Measurements from ENCODE around the gene MYH8. TPM values are rescaled to one million over a fixed set of nuclear protein-coding genes. Genes with fewer than 3 reads are reported as not detected.

Gene MYH8
- total and polyA plus RNA-seq, 2 of the 4 experiments (the other 2 are of a cell fraction): not detected

DNA sequence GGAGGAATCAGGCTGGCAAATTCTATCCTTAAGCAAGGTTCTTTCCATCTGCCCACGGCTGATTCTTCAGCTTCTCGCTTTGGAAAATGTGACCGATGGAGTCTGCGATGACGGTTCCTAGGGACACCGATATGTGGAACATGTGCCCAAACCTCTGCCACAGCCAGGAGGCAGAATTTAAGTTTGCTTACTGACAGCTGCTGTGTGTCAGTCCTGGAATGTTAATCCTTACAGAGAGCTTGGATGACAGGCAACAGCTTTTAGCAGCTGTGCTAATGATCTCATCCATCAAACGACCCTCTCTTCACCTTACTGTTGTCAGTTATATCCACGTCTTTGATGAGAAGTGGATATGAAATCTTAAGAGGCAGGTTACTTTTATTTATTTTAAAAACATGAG, 37.6 kb downstream of the MYH8 start:
- Histone ChIP-seq H2BK120ac (ENCODE audit: low read depth, low read length) (no peak overlapping the region), H4K91ac (ENCODE audit: insufficient read depth, low read depth, low read length) (no peak overlapping the region), H4K8ac (ENCODE audit: low read depth in 2 of 2, low read length in 2 of 2) (no peak overlapping the region), H3K9me3 (ENCODE audit: control insufficient read depth, insufficient read depth, low read length) (no peaks in the 10 kb centered on the region), H3K56ac (ENCODE audit: extremely low read depth, insufficient read depth, low read length) (no peak overlapping the region), H2BK20ac (ENCODE audit: low read depth, low read length) (no peak overlapping the region), H4K20me1 (ENCODE audit: insufficient read depth, low read length) (no peaks in the 10 kb centered on the region), H2AK9ac (replicated peaks; ENCODE audit: low read depth, low read length, poor library complexity) (no peak overlapping the region), H2BK15ac (ENCODE audit: low read depth, low read length) (no peak overlapping the region), H3K9ac (ENCODE audit: low read depth, low read length) (no peak overlapping the region), H3K18ac (ENCODE audit: low read depth, low read length) (no peak overlapping the region), H3K27me3 (ENCODE audit: control insufficient read depth, insufficient read depth, low read length) (no peaks in the 10 kb centered on the region), H4K5ac (ENCODE audit: low read depth, low read length) (no peak overlapping the region), H3K4ac (ENCODE audit: low read depth, low read length) (no peak overlapping the region), H2BK5ac (ENCODE audit: low read depth, low read length, poor library complexity, severe bottlenecking) (no peak overlapping the region), H3K23ac (ENCODE audit: low read depth, low read length) (no peak overlapping the region), H3K4me3 (ENCODE audit: insufficient read depth, low read depth, low read length) (no peak overlapping the region), H3K14ac (replicated peaks; ENCODE audit: low read depth, low read length) (no peak overlapping the region), H3K36me3 (ENCODE audit: control insufficient read depth, insufficient read depth, low read length) (no peaks in the 10 kb centered on the region), H3K9me1 (ENCODE audit: insufficient read depth, low read length) (no peaks in the 10 kb centered on the region), H3K79me1 (ENCODE audit: low read depth in 1 of 2, low read length in 2 of 2) (no peaks in the 10 kb centered on the region), H3K27ac (ENCODE audit: insufficient read depth, low read length) (no peak overlapping the region), H2AK5ac (ENCODE audit: low read depth, low read length) (no peak overlapping the region), H3K4me2 (ENCODE audit: low read depth, low read length) (no peak overlapping the region), H3K4me1 (ENCODE audit: control insufficient read depth, insufficient read depth, low read length) (no peaks in the 10 kb centered on the region), H2AFZ (replicated peaks; ENCODE audit: low read length, poor library complexity) (peak overlapping the region; percentile 72)
- CTCF ChIA-PET: interaction anchor here (0.6 kb wide), 1 partner anchor 49 kb away, joined by 3 read pairs; no protein-coding TSS in a partner anchor
- no peak for TF ChIP-seq RAD21 (IDR thresholded peaks at IDR 0.05; ENCODE audit: low read length)
- TF ChIP-seq POLR2A (IDR thresholded peaks at IDR 0.05; ENCODE audit: low read depth, low read length): no peak
- TF ChIP-seq, protein P1, sequence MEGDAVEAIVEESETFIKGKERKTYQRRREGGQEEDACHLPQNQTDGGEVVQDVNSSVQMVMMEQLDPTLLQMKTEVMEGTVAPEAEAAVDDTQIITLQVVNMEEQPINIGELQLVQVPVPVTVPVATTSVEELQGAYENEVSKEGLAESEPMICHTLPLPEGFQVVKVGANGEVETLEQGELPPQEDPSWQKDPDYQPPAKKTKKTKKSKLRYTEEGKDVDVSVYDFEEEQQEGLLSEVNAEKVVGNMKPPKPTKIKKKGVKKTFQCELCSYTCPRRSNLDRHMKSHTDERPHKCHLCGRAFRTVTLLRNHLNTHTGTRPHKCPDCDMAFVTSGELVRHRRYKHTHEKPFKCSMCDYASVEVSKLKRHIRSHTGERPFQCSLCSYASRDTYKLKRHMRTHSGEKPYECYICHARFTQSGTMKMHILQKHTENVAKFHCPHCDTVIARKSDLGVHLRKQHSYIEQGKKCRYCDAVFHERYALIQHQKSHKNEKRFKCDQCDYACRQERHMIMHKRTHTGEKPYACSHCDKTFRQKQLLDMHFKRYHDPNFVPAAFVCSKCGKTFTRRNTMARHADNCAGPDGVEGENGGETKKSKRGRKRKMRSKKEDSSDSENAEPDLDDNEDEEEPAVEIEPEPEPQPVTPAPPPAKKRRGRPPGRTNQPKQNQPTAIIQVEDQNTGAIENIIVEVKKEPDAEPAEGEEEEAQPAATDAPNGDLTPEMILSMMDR (conservative IDR thresholded peaks at IDR 0.05; ENCODE audit: low read depth, low read length): no peak
- no peak for TF ChIP-seq MXI1 (IDR thresholded peaks at IDR 0.05; ENCODE audit: borderline replicate concordance, low read depth, low read length)
- TF ChIP-seq NFE2L2 (IDR thresholded peaks at IDR 0.05; ENCODE audit: low read depth, low read length): no peak
- no peak for TF ChIP-seq CEBPB (IDR thresholded peaks at IDR 0.05; ENCODE audit: low read depth, low read length)
- no peak for TF ChIP-seq CHD1 (IDR thresholded peaks at IDR 0.05; ENCODE audit: low read depth, low read length)
- no peak for TF ChIP-seq SMC3 (IDR thresholded peaks at IDR 0.05; ENCODE audit: low read depth, low read length)
- TF ChIP-seq BHLHE40 (IDR thresholded peaks at IDR 0.05; ENCODE audit: low read depth, low read length): no peak
- no peak for TF ChIP-seq FOS (IDR thresholded peaks at IDR 0.05; ENCODE audit: low read depth, low read length)
- TF ChIP-seq RFX5 (IDR thresholded peaks at IDR 0.05; ENCODE audit: low read depth, low read length): no peak
- 0% methylated on average over 3 of the region's 8 CpGs; no CpG with 5 or more reads in 1 of the 2 experiments for WGBS, 2 experiments (ENCODE audit: extremely low coverage in 2 of 2, insufficient read length in 1 of 2)
- POLR2A ChIA-PET (ENCODE audit: unreplicated experiment): interaction anchor here (0.7 kb wide), 1 partner anchor 21 kb away, joined by 3 read pairs; no protein-coding TSS in a partner anchor
- intact Hi-C loops (cut with micrococcal nuclease) (no loop called here), in situ Hi-C loops (cut with MboI; ENCODE audit: low sequenced_read_pairs) (no loop called here), dilution Hi-C loops (cut with HindIII; ENCODE audit: low sequenced_read_pairs, unreplicated experiment) (no loop called here)
- DNase-seq (no peak), ATAC-seq (ENCODE audit: low read depth) (no peak)
- no TSS peak for BruUV-seq (replicated peaks)
